WTC11 (cell line): ENCODE results near the gene GLYR1. TPM values are rescaled to one million over a fixed set of nuclear protein-coding genes. Genes with fewer than 3 reads are reported as not detected.

ENCODE experiments used
- ATAC-seq: fragments of 200-7000 bp; cut with Tn5 transposase; 2 replicates; pipeline ENCODE4 v1.10.0; 2021; ENCODE audit warnings: mild to moderate bottlenecking, moderate library complexity
- CTCF ChIA-PET: fragments of 300-600 bp; sonication (Branson Sonifier 250); formaldehyde crosslinking; loops from one replicate; lab custom pipeline; 2021; ENCODE audit warnings: antibody characterized with exemption; lab: Charles Lee
- POLR2A ChIA-PET: fragments of 350-600 bp; sonication (Branson Sonifier 250); formaldehyde crosslinking; loops from one replicate; lab custom pipeline; 2021; ENCODE audit warnings: antibody characterized with exemption; lab: Charles Lee
- DNase-seq: peaks from one replicate; pipeline ENCODE4 v3.0.0; 2021; ENCODE audit warnings: low spot score
- H3K27ac Mint-ChIP-seq: 2 replicates; pipeline ENCODE4 v1.8.0; 2021; ENCODE audit warnings: mixed read lengths
- H3K27me3 Mint-ChIP-seq: 2 replicates; pipeline ENCODE4 v1.8.0; 2021; ENCODE audit warnings: low read depth, mild to moderate bottlenecking, moderate library complexity, mixed read lengths
- H3K36me3 Mint-ChIP-seq: 2 replicates; pipeline ENCODE4 v1.8.0; 2021; ENCODE audit warnings: mixed read lengths
- H3K4me1 Mint-ChIP-seq: 2 replicates; pipeline ENCODE4 v1.8.0; 2022; ENCODE audit warnings: mixed read lengths
- H3K4me3 Mint-ChIP-seq: 2 replicates; pipeline ENCODE4 v1.8.0; 2021; ENCODE audit warnings: mild to moderate bottlenecking, moderate library complexity, mixed read lengths
- H3K9me3 Mint-ChIP-seq: 2 replicates; pipeline ENCODE4 v1.8.0; 2021; ENCODE audit warnings: mixed read lengths
- CREM ChIP-seq: sonication (generic); formaldehyde crosslinking; IDR thresholded peaks from 2 replicates; pipeline ENCODE4 v1.8.1; 2022; ENCODE audit warnings: mild to moderate bottlenecking, missing genetic modification reagents, moderate library complexity
- E2F4 ChIP-seq: sonication (generic); formaldehyde crosslinking; IDR thresholded peaks from 2 replicates; pipeline ENCODE4 v1.8.1; 2022; ENCODE audit warnings: low read depth, mild to moderate bottlenecking, moderate library complexity, missing genetic modification reagents, borderline replicate concordance
- FOXK1 ChIP-seq: sonication (generic); formaldehyde crosslinking; IDR thresholded peaks from 2 replicates; pipeline ENCODE4 v1.8.0; 2022; ENCODE audit warnings: mild to moderate bottlenecking, moderate library complexity, missing genetic modification reagents
- FOXP1 ChIP-seq: sonication (generic); formaldehyde crosslinking; IDR thresholded peaks from 2 replicates; pipeline ENCODE4 v1.8.0; 2022; ENCODE audit warnings: missing genetic modification reagents, mild to moderate bottlenecking, moderate library complexity, borderline replicate concordance
- HMGA2 ChIP-seq: fragments of 250-450 bp; sonication (Bioruptor Pico); IDR thresholded peaks from 2 replicates; pipeline ENCODE4 v1.4.0; 2021; ENCODE audit warnings: mild to moderate bottlenecking, moderate library complexity
- KAT7 ChIP-seq: sonication (generic); formaldehyde crosslinking; IDR thresholded peaks from 2 replicates; pipeline ENCODE4 v1.8.1; 2023; ENCODE audit warnings: missing genetic modification reagents, mild to moderate bottlenecking, borderline replicate concordance
- NR1H2 ChIP-seq: sonication (generic); formaldehyde crosslinking; IDR thresholded peaks from 2 replicates; pipeline ENCODE4 v1.9.0; 2021; ENCODE audit warnings: mild to moderate bottlenecking, moderate library complexity, missing genetic modification reagents
- RORB ChIP-seq: fragments of 250-450 bp; sonication (Bioruptor Pico); IDR thresholded peaks from 2 replicates; pipeline ENCODE4 v1.9.0; 2021; ENCODE audit warnings: mild to moderate bottlenecking
- SOX15 ChIP-seq: fragments of 250-450 bp; sonication (Bioruptor Pico); IDR thresholded peaks from 2 replicates; pipeline ENCODE4 v1.9.0; 2021; ENCODE audit warnings: mild to moderate bottlenecking
- ZBTB43 ChIP-seq: sonication (generic); formaldehyde crosslinking; IDR thresholded peaks from 2 replicates; pipeline ENCODE4 v1.8.1; 2023; ENCODE audit warnings: mild to moderate bottlenecking, missing genetic modification reagents
- ZNF138 ChIP-seq: sonication (generic); formaldehyde crosslinking; conservative IDR thresholded peaks from 2 replicates; pipeline ENCODE4 v1.8.1; 2022; ENCODE audit warnings: mild to moderate bottlenecking, moderate library complexity, missing genetic modification reagents
- ZNF317 ChIP-seq: sonication (generic); formaldehyde crosslinking; IDR thresholded peaks from 2 replicates; pipeline ENCODE4 v1.8.1; 2023; ENCODE audit warnings: low read depth, mild to moderate bottlenecking, moderate library complexity, missing genetic modification reagents, borderline replicate concordance
- ZNF512 ChIP-seq: sonication (generic); formaldehyde crosslinking; IDR thresholded peaks from 2 replicates; pipeline ENCODE4 v1.8.1; 2022; ENCODE audit warnings: missing genetic modification reagents, borderline replicate concordance
- total RNA-seq: library from RNA; stranded (reverse); gene quantifications from 3 replicates; pipeline ENCODE4 v1.2.3, GENCODE V29; 2021
- TF ChIP-seq, protein P1 (sequence below): fragments of 250-450 bp; sonication (Bioruptor Pico); IDR thresholded peaks from 2 replicates; pipeline ENCODE4 v1.8.0; 2021; ENCODE audit warnings: mild to moderate bottlenecking
- TF ChIP-seq, protein P2 (sequence below): fragments of 250-450 bp; sonication (Bioruptor Pico); conservative IDR thresholded peaks from 2 replicates; pipeline ENCODE4 v1.9.0; 2021; ENCODE audit warnings: mild to moderate bottlenecking
- TF ChIP-seq, protein P3 (sequence below): fragments of 250-450 bp; sonication (Bioruptor Pico); IDR thresholded peaks from 2 replicates; pipeline ENCODE4 v1.9.0; 2021; ENCODE audit warnings: mild to moderate bottlenecking, borderline replicate concordance

Gene GLYR1
- total RNA-seq, 1 experiment from 2014 or later = 103 TPM

DNA sequence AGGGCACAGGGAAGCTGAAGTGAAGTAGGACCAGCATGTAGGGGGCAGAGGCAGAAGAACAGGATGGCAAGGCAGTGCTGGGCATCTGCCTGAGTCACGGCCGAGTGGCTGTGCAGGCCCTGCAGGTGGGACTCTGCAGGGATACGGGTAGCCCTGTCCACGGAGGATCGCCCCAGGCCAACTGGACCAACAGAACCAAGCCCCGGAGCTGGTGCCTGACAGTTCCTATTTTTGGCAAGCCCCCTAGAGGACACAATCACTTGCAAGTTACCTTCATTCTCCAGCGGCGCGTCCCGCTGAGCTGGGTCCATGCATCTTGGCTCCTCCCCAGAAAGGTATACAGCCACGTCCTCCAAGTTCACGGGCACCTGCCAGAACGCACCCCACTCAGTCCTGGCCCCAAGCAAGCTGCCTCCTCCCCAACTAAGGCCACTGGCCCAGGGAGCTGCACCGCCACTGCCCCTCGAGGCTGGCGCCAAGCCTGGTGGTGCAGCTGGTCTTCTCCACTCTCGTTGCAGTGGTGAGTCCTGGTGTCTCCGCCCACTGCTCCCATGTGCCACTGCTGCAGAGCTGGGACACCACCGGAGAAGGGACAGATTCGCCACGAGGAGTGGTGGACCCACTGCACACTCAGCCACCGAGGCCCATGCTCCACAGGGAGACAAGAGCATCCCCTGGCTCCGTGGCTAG lies 86.7 kb downstream of the GLYR1 start:
- Mint-ChIP-seq H3K9me3 (peaks cover 6% of the 10 kb centered on the region), H3K36me3 (peaks cover 54% of the 10 kb centered on the region), H3K27ac (no peak overlapping the region), H3K4me1 (no peaks in the 10 kb centered on the region), H3K4me3 (no peak overlapping the region), H3K27me3 (no peaks in the 10 kb centered on the region)
- POLR2A ChIA-PET = interaction anchor here (0.6 kb wide), 1 partner anchor 226 kb away, joined by 3 read pairs; no protein-coding TSS in a partner anchor
- no peak for ATAC-seq
- CTCF ChIA-PET = interaction anchor here (0.7 to 1.1 kb wide), 4 partner anchors 8 to 66 kb away, joined by 3 to 4 read pairs (median 4); no protein-coding TSS in a partner anchor
- DNase-seq = no peak
- TF ChIP-seq FOXP1 (CRISPR knock-in tag) = no peak
- TF ChIP-seq, protein P1, sequence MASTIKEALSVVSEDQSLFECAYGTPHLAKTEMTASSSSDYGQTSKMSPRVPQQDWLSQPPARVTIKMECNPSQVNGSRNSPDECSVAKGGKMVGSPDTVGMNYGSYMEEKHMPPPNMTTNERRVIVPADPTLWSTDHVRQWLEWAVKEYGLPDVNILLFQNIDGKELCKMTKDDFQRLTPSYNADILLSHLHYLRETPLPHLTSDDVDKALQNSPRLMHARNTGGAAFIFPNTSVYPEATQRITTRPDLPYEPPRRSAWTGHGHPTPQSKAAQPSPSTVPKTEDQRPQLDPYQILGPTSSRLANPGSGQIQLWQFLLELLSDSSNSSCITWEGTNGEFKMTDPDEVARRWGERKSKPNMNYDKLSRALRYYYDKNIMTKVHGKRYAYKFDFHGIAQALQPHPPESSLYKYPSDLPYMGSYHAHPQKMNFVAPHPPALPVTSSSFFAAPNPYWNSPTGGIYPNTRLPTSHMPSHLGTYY (CRISPR knock-in tag) = no peak
- no peak for TF ChIP-seq NR1H2 (CRISPR knock-in tag)
- TF ChIP-seq, all 79 proteins: peak for 0

GRCh38 chr16:4755687-4756086 lies 91.4 kb downstream of the GLYR1 start:
- CTCF ChIA-PET = no interaction called here
- TF ChIP-seq SOX15 (no peak), FOXK1 (CRISPR knock-in tag) (no peak), HMGA2 (CRISPR knock-in tag) (no peak), ZBTB43 (no peak), ZNF317 (CRISPR knock-in tag) (no peak), ZNF512 (CRISPR knock-in tag) (no peak)
- TF ChIP-seq, protein P2, sequence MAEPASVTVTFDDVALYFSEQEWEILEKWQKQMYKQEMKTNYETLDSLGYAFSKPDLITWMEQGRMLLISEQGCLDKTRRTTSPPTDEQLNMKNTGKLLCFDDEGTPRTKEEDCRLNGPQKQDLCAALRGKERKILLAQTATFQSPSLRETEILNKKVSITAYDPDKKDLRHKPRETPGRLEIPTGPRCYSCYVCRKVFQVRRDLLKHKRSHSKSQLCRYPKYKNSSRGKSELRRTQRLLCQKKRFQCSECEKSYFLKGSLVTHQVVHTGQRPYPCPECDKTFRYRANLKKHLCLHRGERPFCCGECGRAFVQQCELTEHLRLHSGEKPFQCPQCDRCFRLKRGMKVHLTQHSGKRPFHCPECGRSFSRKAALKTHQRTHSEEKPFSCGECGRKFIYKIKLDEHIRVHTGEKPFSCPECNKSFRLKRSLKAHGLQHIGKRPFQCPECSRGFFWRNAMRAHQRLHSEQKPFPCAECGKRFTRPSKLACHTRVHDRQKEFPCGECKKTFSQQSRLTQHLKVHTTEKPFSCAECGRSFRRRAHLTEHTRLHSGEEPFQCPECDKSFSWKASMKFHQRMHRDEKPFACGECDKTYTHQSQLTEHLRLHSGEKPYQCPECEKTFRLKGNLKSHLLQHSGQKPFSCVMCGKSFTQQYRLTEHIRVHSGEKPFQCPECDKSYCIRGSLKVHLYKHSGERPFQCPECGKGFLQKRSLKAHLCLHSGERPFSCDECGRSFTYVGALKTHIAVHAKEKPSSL (CRISPR knock-in tag) = no peak
- TF ChIP-seq, protein P1 (CRISPR knock-in tag) = no peak
- TF ChIP-seq, all 79 proteins: peak for 0
- DNase-seq = no peak
- H3K27ac Mint-ChIP-seq = no peak overlapping the region
- H3K4me3 Mint-ChIP-seq = no peak overlapping the region
- H3K4me1 Mint-ChIP-seq = no peaks in the 10 kb centered on the region
- ATAC-seq = no peak
- no peaks in the 10 kb centered on the region for H3K27me3 Mint-ChIP-seq
- peaks cover 61% of the 10 kb centered on the region for H3K36me3 Mint-ChIP-seq
- peaks cover 6% of the 10 kb centered on the region for H3K9me3 Mint-ChIP-seq
- POLR2A ChIA-PET = no interaction called here

DNA sequence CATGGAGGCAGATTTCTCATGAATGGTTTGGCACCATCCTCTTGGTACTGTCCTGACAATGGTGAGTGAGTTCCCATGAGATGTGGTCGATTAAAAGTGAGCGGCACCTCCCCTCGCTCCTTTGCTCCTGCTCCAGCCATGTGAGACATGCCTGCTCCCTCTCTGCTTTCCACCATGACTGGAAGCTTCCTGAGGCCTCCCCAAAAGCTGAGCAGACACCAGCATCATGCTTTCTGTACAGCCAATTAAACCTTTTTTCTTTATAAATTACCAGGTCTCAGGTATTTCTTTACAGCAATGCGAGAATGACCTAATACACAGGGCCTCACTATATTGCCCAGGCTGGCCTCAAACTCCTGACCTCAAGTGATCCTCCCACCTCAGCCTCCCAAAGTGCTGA lies 92.2 kb downstream of the GLYR1 start:
- H3K4me3 Mint-ChIP-seq = no peak overlapping the region
- peaks cover 57% of the 10 kb centered on the region for H3K36me3 Mint-ChIP-seq
- H3K27me3 Mint-ChIP-seq = no peaks in the 10 kb centered on the region
- CTCF ChIA-PET = no interaction called here
- ATAC-seq = no peak
- DNase-seq = no peak
- H3K9me3 Mint-ChIP-seq = peaks cover 6% of the 10 kb centered on the region
- no peak overlapping the region for H3K27ac Mint-ChIP-seq
- H3K4me1 Mint-ChIP-seq = no peaks in the 10 kb centered on the region
- POLR2A ChIA-PET = no interaction called here
- TF ChIP-seq RORB (CRISPR knock-in tag) (no peak), ZNF138 (CRISPR knock-in tag) (no peak), E2F4 (no peak), FOXP1 (CRISPR knock-in tag) (no peak), CREM (CRISPR knock-in tag) (no peak), ZNF317 (CRISPR knock-in tag) (no peak), KAT7 (CRISPR knock-in tag) (no peak)
- TF ChIP-seq, protein P3, sequence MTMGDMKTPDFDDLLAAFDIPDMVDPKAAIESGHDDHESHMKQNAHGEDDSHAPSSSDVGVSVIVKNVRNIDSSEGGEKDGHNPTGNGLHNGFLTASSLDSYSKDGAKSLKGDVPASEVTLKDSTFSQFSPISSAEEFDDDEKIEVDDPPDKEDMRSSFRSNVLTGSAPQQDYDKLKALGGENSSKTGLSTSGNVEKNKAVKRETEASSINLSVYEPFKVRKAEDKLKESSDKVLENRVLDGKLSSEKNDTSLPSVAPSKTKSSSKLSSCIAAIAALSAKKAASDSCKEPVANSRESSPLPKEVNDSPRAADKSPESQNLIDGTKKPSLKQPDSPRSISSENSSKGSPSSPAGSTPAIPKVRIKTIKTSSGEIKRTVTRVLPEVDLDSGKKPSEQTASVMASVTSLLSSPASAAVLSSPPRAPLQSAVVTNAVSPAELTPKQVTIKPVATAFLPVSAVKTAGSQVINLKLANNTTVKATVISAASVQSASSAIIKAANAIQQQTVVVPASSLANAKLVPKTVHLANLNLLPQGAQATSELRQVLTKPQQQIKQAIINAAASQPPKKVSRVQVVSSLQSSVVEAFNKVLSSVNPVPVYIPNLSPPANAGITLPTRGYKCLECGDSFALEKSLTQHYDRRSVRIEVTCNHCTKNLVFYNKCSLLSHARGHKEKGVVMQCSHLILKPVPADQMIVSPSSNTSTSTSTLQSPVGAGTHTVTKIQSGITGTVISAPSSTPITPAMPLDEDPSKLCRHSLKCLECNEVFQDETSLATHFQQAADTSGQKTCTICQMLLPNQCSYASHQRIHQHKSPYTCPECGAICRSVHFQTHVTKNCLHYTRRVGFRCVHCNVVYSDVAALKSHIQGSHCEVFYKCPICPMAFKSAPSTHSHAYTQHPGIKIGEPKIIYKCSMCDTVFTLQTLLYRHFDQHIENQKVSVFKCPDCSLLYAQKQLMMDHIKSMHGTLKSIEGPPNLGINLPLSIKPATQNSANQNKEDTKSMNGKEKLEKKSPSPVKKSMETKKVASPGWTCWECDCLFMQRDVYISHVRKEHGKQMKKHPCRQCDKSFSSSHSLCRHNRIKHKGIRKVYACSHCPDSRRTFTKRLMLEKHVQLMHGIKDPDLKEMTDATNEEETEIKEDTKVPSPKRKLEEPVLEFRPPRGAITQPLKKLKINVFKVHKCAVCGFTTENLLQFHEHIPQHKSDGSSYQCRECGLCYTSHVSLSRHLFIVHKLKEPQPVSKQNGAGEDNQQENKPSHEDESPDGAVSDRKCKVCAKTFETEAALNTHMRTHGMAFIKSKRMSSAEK = no peak
